ENCODE results near the gene CTXND1. TPM values are rescaled to one million over a fixed set of nuclear protein-coding genes. Genes with fewer than 3 reads are reported as not detected.

Gene CTXND1
- total and polyA plus RNA-seq, 2 of the 13 experiments (the other 11 are each of a cell fraction or from before 2014, with no cell fraction given) = 1.2 to 2.1 TPM

- H3K4me3 ChIP-seq (replicated peaks in 1 of 3; ENCODE audit: insufficient read depth in 1 of 3, low read depth in 2 of 3, low read length in 3 of 3) = no peak overlapping the region
- H3K4me2 ChIP-seq (ENCODE audit: low read depth, low read length) = no peak overlapping the region
- H2AFZ ChIP-seq (ENCODE audit: low read length) = no peak overlapping the region
- H3K9ac ChIP-seq (ENCODE audit: insufficient read depth, low read depth, low read length) = no peak overlapping the region
- H3K9me3 ChIP-seq (ENCODE audit: low read length) = no peaks in the 10 kb centered on the region
- H3K27me3 ChIP-seq (ENCODE audit: control insufficient read depth in 1 of 2, insufficient read depth in 2 of 2, low read length in 2 of 2) = no peaks in the 10 kb centered on the region
- in situ Hi-C loops (cut with HindIII; ENCODE audit: extremely low pct_ligation_motif_present, low pct_unique_long_range_greater_than_20kb) = no loop called here
- H3K27ac ChIP-seq (ENCODE audit: extremely low read length, insufficient read depth, low read length) = no peak overlapping the region
- no peaks in the 10 kb centered on the region for H3K79me2 ChIP-seq (ENCODE audit: insufficient read depth, low read length)
- ATAC-seq (no peak), FAIRE-seq (no peak), DNase-seq (ENCODE audit: low spot score) (no peak)
- ChIA-PET CTCF (ENCODE audit: low intra/inter-chr PET ratio, low total read pairs) (no interaction called here), POLR2A (no interaction called here)
- no peaks in the 10 kb centered on the region for H3K4me1 ChIP-seq (ENCODE audit: insufficient read depth, low read length)
- no peak for TF ChIP-seq ZNF607 (CRISPR knock-in tag; IDR thresholded peaks at IDR 0.05; ENCODE audit: borderline replicate concordance)
- no peak for TF ChIP-seq ZNF34 (CRISPR knock-in tag; IDR thresholded peaks at IDR 0.05; ENCODE audit: borderline replicate concordance)
- TF ChIP-seq SUZ12 (IDR thresholded peaks at IDR 0.05; ENCODE audit: low read depth, low read length) = no peak
- no peak for TF ChIP-seq ZBTB3 (CRISPR knock-in tag; IDR thresholded peaks at IDR 0.05; ENCODE audit: borderline replicate concordance, low read depth)
- no peak for TF ChIP-seq ATRX (CRISPR knock-in tag; IDR thresholded peaks at IDR 0.05; ENCODE audit: borderline replicate concordance)
- TF ChIP-seq FOSL1 (CRISPR knock-in tag; IDR thresholded peaks at IDR 0.05; ENCODE audit: borderline replicate concordance) = no peak
- no peak for TF ChIP-seq ZBTB39 (CRISPR knock-in tag; IDR thresholded peaks at IDR 0.05)
- TF ChIP-seq SPEN (CRISPR knock-in tag; IDR thresholded peaks at IDR 0.05; ENCODE audit: low read depth) = no peak
- TF ChIP-seq SAP130 (CRISPR knock-in tag; IDR thresholded peaks at IDR 0.05; ENCODE audit: low read depth) = no peak
- no peak for TF ChIP-seq RBM22 (optimal IDR thresholded peaks at IDR 0.05; ENCODE audit: low read length)
- no peak for TF ChIP-seq HOXA7 (CRISPR knock-in tag; IDR thresholded peaks at IDR 0.05)
- no peak for TF ChIP-seq KLF16 (CRISPR knock-in tag; IDR thresholded peaks at IDR 0.05)
- TF ChIP-seq ZNF333 (CRISPR knock-in tag; IDR thresholded peaks at IDR 0.05; ENCODE audit: borderline replicate concordance) = no peak
- no peak for TF ChIP-seq GTF2F1 (IDR thresholded peaks at IDR 0.05; ENCODE audit: low read length)
- BruUV-seq (replicated peaks) = no TSS peak
- no peaks in the 10 kb centered on the region for H3K36me3 ChIP-seq (replicated peaks in 1 of 2; ENCODE audit: control insufficient read depth in 1 of 2, insufficient read depth in 2 of 2, low read length in 2 of 2)
- intact Hi-C loops (cut with micrococcal nuclease; ENCODE audit: unreplicated experiment) = no loop called here
- WGBS (ENCODE audit: low lambda C conversion rate) = 17% methylated on average over 2 of the region's 2 CpGs
- no peaks in the 10 kb centered on the region for H4K20me1 ChIP-seq (ENCODE audit: insufficient read depth, low read length)
These were observed 20.6 kb downstream of the CTXND1 start for GRCh38 chr15:80231371-80231770.

Measured in HepG2 (cell line).